LNCaP clone FGC (cell line): Measurements from ENCODE around the gene TSC22D4.

ENCODE experiments used
- DNase-seq: peaks from one replicate; pipeline ENCODE4 v3.0.0-alpha.2; 2011; ENCODE audit warnings: low read depth
- H3K4me3 ChIP-seq: 2 replicates; pipeline ENCODE4 v1.5.1; 2011; ENCODE audit warnings: mild to moderate bottlenecking, low read depth, low read length, control low read depth
- CTCF ChIP-seq: IDR thresholded peaks from 2 replicates; pipeline ENCODE4 v1.5.1; 2012; ENCODE audit warnings: mild to moderate bottlenecking; ENCODE audit not compliant: control insufficient read depth, insufficient read depth; ENCODE audit errors: extremely low read depth

Gene TSC22D4

GRCh38 chr7:100516135-100516812 lies 37.3 kb upstream of the TSC22D4 start:
- DNase-seq, result no peak
- H3K4me3 ChIP-seq, result no peak overlapping the region
- TF ChIP-seq CTCF, result no peak

- no peak for TF ChIP-seq CTCF
- no peak for DNase-seq
- H3K4me3 ChIP-seq, result no peak overlapping the region
Measured at GRCh38 chr7:100515072-100515532, 36.1 kb upstream of the TSC22D4 start.

- TF ChIP-seq CTCF, result no peak
- DNase-seq, result no peak
Measured at GRCh38 chr7:100513212-100513810, 34.3 kb upstream of the TSC22D4 start.

GRCh38 chr7:100510437-100511239 lies 31.6 kb upstream of the TSC22D4 start:
- DNase-seq, result no peak
- no peak for TF ChIP-seq CTCF
- H3K4me3 ChIP-seq, result no peak overlapping the region

More at GRCh38 chr7:100513212-100513810, 34.3 kb upstream of the TSC22D4 start:
- H3K4me3 ChIP-seq, result no peak overlapping the region

- TF ChIP-seq CTCF, result no peak
- no peak overlapping the region for H3K4me3 ChIP-seq
- DNase-seq, result no peak
Measured at GRCh38 chr7:100509231-100509630, 30.2 kb upstream of the TSC22D4 start.

- no peak for TF ChIP-seq CTCF
- DNase-seq, result no peak
- H3K4me3 ChIP-seq, result no peak overlapping the region
Measured at GRCh38 chr7:100506356-100506923, 27.4 kb upstream of the TSC22D4 start.
